Measurements from ENCODE around the gene ZBTB38. TPM values are rescaled to one million over a fixed set of nuclear protein-coding genes. Genes with fewer than 3 reads are reported as not detected.

ZBTB38 gene
- total RNA-seq, 2 donors from 2014 or later: 151 to 169 TPM

- WGBS: 92% methylated on average over 4 of the region's 4 CpGs
- intact Hi-C loops (cut with DNase I): no loop called here
Measured at GRCh38 chr3:141405591-141405990, 37.3 kb downstream of the ZBTB38 start.

GRCh38 chr3:141406265-141406664, 38.0 kb downstream of the ZBTB38 start:
- peaks cover 22% of the 10 kb centered on the region for H3K4me1 ChIP-seq (replicated peaks)
- H3K4me3 ChIP-seq: no peak overlapping the region
- WGBS: 96% methylated on average over 2 of the region's 2 CpGs
- no peak for DNase-seq (ENCODE audit: low spot score)
- peak overlapping the region; percentile 32 to 99 for H3K27ac ChIP-seq
- no peaks in the 10 kb centered on the region for H3K9me3 ChIP-seq
- no peaks in the 10 kb centered on the region for H3K36me3 ChIP-seq
- no peaks in the 10 kb centered on the region for H3K27me3 ChIP-seq (replicated peaks; ENCODE audit: insufficient read depth)
- intact Hi-C loops (cut with DNase I): loop anchor here (2.0 kb wide), 1 partner anchor 37 kb away; the partner anchor contains the start of gene ZBTB38
- no peak for TF ChIP-seq POLR2AphosphoS5 (IDR thresholded peaks at IDR 0.05)
- no peak for TF ChIP-seq CTCF (IDR thresholded peaks at IDR 0.05)
- TF ChIP-seq POLR2A (IDR thresholded peaks at IDR 0.05): no peak

More at GRCh38 chr3:141405591-141405990, 37.3 kb downstream of the ZBTB38 start:
- Histone ChIP-seq H3K9me3 (no peaks in the 10 kb centered on the region), H3K36me3 (no peaks in the 10 kb centered on the region), H3K27me3 (replicated peaks; ENCODE audit: insufficient read depth) (no peaks in the 10 kb centered on the region), H3K4me1 (replicated peaks) (peaks cover 16% of the 10 kb centered on the region), H3K4me3 (no peak overlapping the region), H3K27ac (peak overlapping the region in 1 of 2 donors; percentile 99)
- TF ChIP-seq POLR2AphosphoS5 (IDR thresholded peaks at IDR 0.05) (no peak), POLR2A (IDR thresholded peaks at IDR 0.05) (no peak), CTCF (IDR thresholded peaks at IDR 0.05) (no peak)
- no peak for DNase-seq (ENCODE audit: low spot score)

- 58% methylated on average over 4 of the region's 4 CpGs for WGBS
- H3K27ac ChIP-seq: peak overlapping the region; percentile 32 to 99
- peaks cover 28% of the 10 kb centered on the region for H3K4me1 ChIP-seq (replicated peaks)
- H3K36me3 ChIP-seq: no peaks in the 10 kb centered on the region
- H3K9me3 ChIP-seq: no peaks in the 10 kb centered on the region
- H3K4me3 ChIP-seq: no peak overlapping the region
- TF ChIP-seq POLR2A (IDR thresholded peaks at IDR 0.05) (no peak), POLR2AphosphoS5 (IDR thresholded peaks at IDR 0.05) (peak; percentile 69)
- intact Hi-C loops (cut with DNase I): loop anchor here (2.0 kb wide), 1 partner anchor 38 kb away; the partner anchor contains the start of gene ZBTB38
- DNase-seq (ENCODE audit: low spot score): peak; percentile 59
- H3K27me3 ChIP-seq (replicated peaks; ENCODE audit: insufficient read depth): no peaks in the 10 kb centered on the region
Measured at GRCh38 chr3:141407047-141407446, 38.7 kb downstream of the ZBTB38 start.

- intact Hi-C loops (cut with DNase I): loop anchor here (2.0 kb wide), 1 partner anchor 39 kb away; the partner anchor contains the start of gene ZBTB38
- peaks cover 28% of the 10 kb centered on the region for H3K4me1 ChIP-seq (replicated peaks)
- H3K27me3 ChIP-seq (replicated peaks; ENCODE audit: insufficient read depth): no peaks in the 10 kb centered on the region
- H3K27ac ChIP-seq: peak overlapping the region; percentile 95 to 99
- WGBS: 98% methylated on average over 2 of the region's 2 CpGs
- no peak overlapping the region for H3K4me3 ChIP-seq
- no peak for DNase-seq (ENCODE audit: low spot score)
- no peaks in the 10 kb centered on the region for H3K36me3 ChIP-seq
- no peaks in the 10 kb centered on the region for H3K9me3 ChIP-seq
- TF ChIP-seq POLR2AphosphoS5 (IDR thresholded peaks at IDR 0.05): no peak
- no peak for TF ChIP-seq CTCF (IDR thresholded peaks at IDR 0.05)
- TF ChIP-seq POLR2A (IDR thresholded peaks at IDR 0.05): no peak
Measured at GRCh38 chr3:141407825-141408224, 39.5 kb downstream of the ZBTB38 start.

- no peak for TF ChIP-seq POLR2A (IDR thresholded peaks at IDR 0.05)
- intact Hi-C loops (cut with DNase I): no loop called here
- H3K4me1 ChIP-seq (replicated peaks): peaks cover 28% of the 10 kb centered on the region
Measured at GRCh38 chr3:141408596-141408995, 40.3 kb downstream of the ZBTB38 start.

GRCh38 chr3:141409940-141410241, 41.6 kb downstream of the ZBTB38 start:
- Histone ChIP-seq H3K9me3 (no peaks in the 10 kb centered on the region), H3K4me1 (replicated peaks) (peaks cover 28% of the 10 kb centered on the region), H3K27me3 (replicated peaks; ENCODE audit: insufficient read depth) (no peaks in the 10 kb centered on the region), H3K36me3 (no peaks in the 10 kb centered on the region), H3K4me3 (no peak overlapping the region), H3K27ac (peak overlapping the region; percentile 95 to 99)
- DNase-seq (ENCODE audit: low spot score): no peak
- no peak for TF ChIP-seq POLR2A (IDR thresholded peaks at IDR 0.05)
- TF ChIP-seq POLR2AphosphoS5 (IDR thresholded peaks at IDR 0.05): no peak
- TF ChIP-seq CTCF (IDR thresholded peaks at IDR 0.05): no peak
- 65% methylated on average over 3 of the region's 3 CpGs for WGBS
- intact Hi-C loops (cut with DNase I): no loop called here

More at GRCh38 chr3:141408596-141408995, 40.3 kb downstream of the ZBTB38 start:
- H3K27me3 ChIP-seq (replicated peaks; ENCODE audit: insufficient read depth): no peaks in the 10 kb centered on the region
- H3K36me3 ChIP-seq: no peaks in the 10 kb centered on the region
- WGBS: 94% methylated on average over 1 of the region's 1 CpG
- no peaks in the 10 kb centered on the region for H3K9me3 ChIP-seq
- H3K27ac ChIP-seq: peak overlapping the region; percentile 95 to 99
- no peak for DNase-seq (ENCODE audit: low spot score)
- no peak overlapping the region for H3K4me3 ChIP-seq
